Measurements from ENCODE around the gene ARHGEF6. TPM values are rescaled to one million over a fixed set of nuclear protein-coding genes. Genes with fewer than 3 reads are reported as not detected.

The ARHGEF6 gene
- total and polyA plus RNA-seq, 4 donors = 4.9 to 22.4 (median 15.5) TPM

DNA sequence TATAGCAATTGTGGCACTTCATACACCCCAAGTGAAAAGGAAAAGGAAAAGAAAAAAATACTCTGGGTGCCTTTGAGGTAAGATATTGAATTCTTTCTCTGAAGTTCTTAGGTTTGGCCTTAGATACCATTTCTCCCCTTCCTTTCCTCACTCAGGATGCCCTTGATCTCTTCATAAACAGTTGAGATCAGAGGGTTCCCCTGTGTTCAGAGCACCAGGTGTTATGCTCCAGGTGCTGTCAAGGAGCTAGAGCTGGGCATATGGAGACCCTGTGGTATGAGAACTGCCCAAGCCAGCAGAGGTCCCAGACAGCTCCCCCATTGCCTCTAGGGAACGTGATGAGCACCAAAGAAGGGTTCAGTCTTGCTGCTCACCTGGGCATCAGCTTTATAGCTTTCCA is 149.9 kb downstream of the ARHGEF6 start:
- H3K4me3 ChIP-seq = no peak overlapping the region
- H3K36me3 ChIP-seq (ENCODE audit: control insufficient read depth in 4 of 4, insufficient read depth in 4 of 4, low read length in 4 of 4) = no peaks in the 10 kb centered on the region
- no peak overlapping the region for H3K9ac ChIP-seq (ENCODE audit: insufficient read depth in 1 of 2, low read length in 2 of 2)
- H3K27me3 ChIP-seq (ENCODE audit: control insufficient read depth in 3 of 3, insufficient read depth in 3 of 3, low read length in 2 of 3) = peaks cover 4 to 23% (median 14%) of the 10 kb centered on the region in 3 donors
- WGBS, 2 donors = 42 to 82% methylated on average over 1 of the region's 1 CpG
- DNase-seq (no peak), ATAC-seq (ENCODE audit: insufficient read depth, low FRiP score) (no peak)
- H3K9me3 ChIP-seq (ENCODE audit: control insufficient read depth in 4 of 4, insufficient read depth in 3 of 4, low read length in 3 of 4) = no peaks in the 10 kb centered on the region
- TF ChIP-seq, protein P1, sequence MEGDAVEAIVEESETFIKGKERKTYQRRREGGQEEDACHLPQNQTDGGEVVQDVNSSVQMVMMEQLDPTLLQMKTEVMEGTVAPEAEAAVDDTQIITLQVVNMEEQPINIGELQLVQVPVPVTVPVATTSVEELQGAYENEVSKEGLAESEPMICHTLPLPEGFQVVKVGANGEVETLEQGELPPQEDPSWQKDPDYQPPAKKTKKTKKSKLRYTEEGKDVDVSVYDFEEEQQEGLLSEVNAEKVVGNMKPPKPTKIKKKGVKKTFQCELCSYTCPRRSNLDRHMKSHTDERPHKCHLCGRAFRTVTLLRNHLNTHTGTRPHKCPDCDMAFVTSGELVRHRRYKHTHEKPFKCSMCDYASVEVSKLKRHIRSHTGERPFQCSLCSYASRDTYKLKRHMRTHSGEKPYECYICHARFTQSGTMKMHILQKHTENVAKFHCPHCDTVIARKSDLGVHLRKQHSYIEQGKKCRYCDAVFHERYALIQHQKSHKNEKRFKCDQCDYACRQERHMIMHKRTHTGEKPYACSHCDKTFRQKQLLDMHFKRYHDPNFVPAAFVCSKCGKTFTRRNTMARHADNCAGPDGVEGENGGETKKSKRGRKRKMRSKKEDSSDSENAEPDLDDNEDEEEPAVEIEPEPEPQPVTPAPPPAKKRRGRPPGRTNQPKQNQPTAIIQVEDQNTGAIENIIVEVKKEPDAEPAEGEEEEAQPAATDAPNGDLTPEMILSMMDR (IDR thresholded peaks at IDR 0.05; ENCODE audit: control extremely low read depth, extremely low read depth) = no peak
- H3K27ac ChIP-seq (ENCODE audit: low read depth in 1 of 2, low read length in 1 of 2) = no peak overlapping the region
- H3K4me1 ChIP-seq (ENCODE audit: control insufficient read depth in 5 of 5, insufficient read depth in 5 of 5, low read length in 5 of 5) = no peaks in the 10 kb centered on the region

DNA sequence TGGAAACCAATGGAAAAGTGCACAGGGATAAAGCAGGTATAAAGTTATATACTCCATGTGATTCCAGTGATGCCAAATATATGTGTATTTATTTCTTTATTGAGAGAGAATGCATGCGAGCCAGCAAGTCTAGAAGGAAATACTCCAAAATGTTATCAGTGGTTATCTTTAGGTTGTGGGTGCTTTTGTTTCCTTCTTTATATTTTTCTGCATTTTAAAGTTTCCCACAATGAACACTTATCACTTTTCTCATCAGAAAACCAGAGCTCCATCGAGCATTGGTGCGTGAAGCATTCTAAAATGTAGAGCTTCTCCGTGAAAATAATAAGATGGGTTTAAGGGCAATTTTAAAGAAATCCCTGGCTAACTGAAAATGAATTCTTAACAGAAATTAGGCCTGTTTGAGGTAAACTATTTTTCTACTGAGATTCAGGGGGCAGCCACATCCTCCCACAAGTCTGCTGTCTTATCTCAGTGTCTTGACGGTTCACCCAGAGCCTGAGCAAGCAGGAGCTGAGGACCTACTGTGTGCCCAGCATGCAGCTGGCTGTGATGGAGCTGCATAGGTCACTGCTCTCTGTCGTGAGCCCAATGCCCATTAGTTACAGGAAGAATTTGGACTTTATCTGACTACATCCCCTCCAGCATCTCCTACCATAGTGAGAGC is 151.5 kb downstream of the ARHGEF6 start:
- Histone ChIP-seq H3K9ac (ENCODE audit: insufficient read depth in 1 of 2, low read length in 2 of 2) (no peak overlapping the region), H3K27ac (ENCODE audit: low read depth in 1 of 2, low read length in 1 of 2) (no peak overlapping the region), H3K36me3 (ENCODE audit: control insufficient read depth in 4 of 4, insufficient read depth in 4 of 4, low read length in 4 of 4) (no peaks in the 10 kb centered on the region), H3K4me1 (ENCODE audit: control insufficient read depth in 5 of 5, insufficient read depth in 5 of 5, low read length in 5 of 5) (no peaks in the 10 kb centered on the region), H3K4me3 (no peak overlapping the region), H3K27me3 (ENCODE audit: control insufficient read depth in 3 of 3, insufficient read depth in 3 of 3, low read length in 2 of 3) (peaks cover 4 to 26% (median 10%) of the 10 kb centered on the region in 3 donors), H3K9me3 (ENCODE audit: control insufficient read depth in 4 of 4, insufficient read depth in 3 of 4, low read length in 3 of 4) (no peaks in the 10 kb centered on the region)
- TF ChIP-seq, protein P1 (IDR thresholded peaks at IDR 0.05; ENCODE audit: control extremely low read depth, extremely low read depth) = no peak
- no peak for DNase-seq
- WGBS, 2 donors = 39 to 43% methylated on average over 6 of the region's 6 CpGs
- no peak for ATAC-seq (ENCODE audit: insufficient read depth, low FRiP score)

DNA sequence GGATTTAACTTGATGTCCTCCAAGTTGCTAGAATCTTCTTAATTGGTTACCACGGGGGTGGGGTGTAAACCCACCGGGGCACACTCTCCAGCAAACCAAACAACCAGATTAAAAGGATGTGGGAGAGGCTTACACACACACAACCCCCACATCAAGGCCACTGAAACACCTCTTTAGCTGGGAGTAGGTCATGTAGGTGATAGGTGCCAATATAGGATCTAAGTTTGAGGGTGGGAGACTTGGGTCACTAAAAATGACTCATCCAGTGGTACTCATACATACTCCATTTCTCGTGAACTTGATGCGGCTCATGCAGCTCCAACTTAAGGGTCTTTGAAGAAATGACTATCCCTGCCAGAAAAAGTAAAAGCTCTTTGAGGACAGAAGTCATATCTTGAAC is 153.3 kb downstream of the ARHGEF6 start:
- Histone ChIP-seq H3K4me1 (ENCODE audit: control insufficient read depth in 5 of 5, insufficient read depth in 5 of 5, low read length in 5 of 5) (no peaks in the 10 kb centered on the region), H3K27me3 (ENCODE audit: control insufficient read depth in 3 of 3, insufficient read depth in 3 of 3, low read length in 2 of 3) (peaks cover 4 to 26% (median 10%) of the 10 kb centered on the region in 3 donors), H3K9me3 (ENCODE audit: control insufficient read depth in 4 of 4, insufficient read depth in 3 of 4, low read length in 3 of 4) (no peaks in the 10 kb centered on the region), H3K9ac (ENCODE audit: insufficient read depth in 1 of 2, low read length in 2 of 2) (no peak overlapping the region), H3K4me3 (no peak overlapping the region), H3K27ac (ENCODE audit: low read depth in 1 of 2, low read length in 1 of 2) (no peak overlapping the region), H3K36me3 (ENCODE audit: control insufficient read depth in 4 of 4, insufficient read depth in 4 of 4, low read length in 4 of 4) (no peaks in the 10 kb centered on the region)
- ATAC-seq (ENCODE audit: insufficient read depth, low FRiP score) (no peak), DNase-seq (no peak)
- 69 to 98% methylated on average over 4 of the region's 4 CpGs for WGBS, 2 donors
- TF ChIP-seq, protein P1 (IDR thresholded peaks at IDR 0.05; ENCODE audit: control extremely low read depth, extremely low read depth) = no peak

DNA sequence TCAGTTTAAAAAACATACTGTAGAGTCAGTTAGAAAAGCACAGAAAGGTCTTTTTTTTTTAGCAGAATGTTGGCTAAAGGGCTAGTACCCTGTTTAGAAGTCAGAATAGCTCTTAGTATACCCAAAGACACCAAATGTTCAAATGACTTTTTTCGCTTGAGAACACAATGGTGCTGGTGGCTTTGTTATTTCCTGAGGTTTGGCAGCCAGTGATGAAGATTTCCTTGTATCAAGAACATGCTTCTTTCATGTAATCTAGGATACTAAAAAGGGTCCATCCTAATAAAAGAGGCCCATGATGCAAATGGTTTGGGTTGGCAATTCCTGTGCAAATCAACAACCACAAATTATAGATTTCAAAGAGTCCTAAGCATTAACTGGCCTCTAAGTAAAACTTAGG is 153.8 kb downstream of the ARHGEF6 start:
- Histone ChIP-seq H3K27ac (ENCODE audit: low read depth in 1 of 2, low read length in 1 of 2) (no peak overlapping the region), H3K9me3 (ENCODE audit: control insufficient read depth in 4 of 4, insufficient read depth in 3 of 4, low read length in 3 of 4) (no peaks in the 10 kb centered on the region), H3K36me3 (ENCODE audit: control insufficient read depth in 4 of 4, insufficient read depth in 4 of 4, low read length in 4 of 4) (no peaks in the 10 kb centered on the region), H3K27me3 (ENCODE audit: control insufficient read depth in 3 of 3, insufficient read depth in 3 of 3, low read length in 2 of 3) (peaks cover 4 to 24% (median 10%) of the 10 kb centered on the region in 3 donors), H3K9ac (ENCODE audit: insufficient read depth in 1 of 2, low read length in 2 of 2) (no peak overlapping the region), H3K4me1 (ENCODE audit: control insufficient read depth in 5 of 5, insufficient read depth in 5 of 5, low read length in 5 of 5) (no peaks in the 10 kb centered on the region), H3K4me3 (no peak overlapping the region)
- no peak for ATAC-seq (ENCODE audit: insufficient read depth, low FRiP score)
- 53 to 73% methylated on average over 1 of the region's 1 CpG for WGBS, 2 donors
- no peak for DNase-seq
- TF ChIP-seq, protein P1 (IDR thresholded peaks at IDR 0.05; ENCODE audit: control extremely low read depth, extremely low read depth) = no peak

All from lung (tissue), 12 donors.